Neuronal stem cell (in vitro differentiated cells): ENCODE measurements around the gene EPO.

Source experiments
- DNase-seq: peaks from one replicate; pipeline ENCODE4 v3.0.0-alpha.2; 2013; ENCODE audit warnings: low spot score
- H2AFZ ChIP-seq: one replicate; pipeline ENCODE4 v1.6.1; 2013; ENCODE audit warnings: mild to moderate bottlenecking, low read length, inconsistent platforms
- H2AK5ac ChIP-seq: 2 replicates; pipeline ENCODE4 v1.6.1; 2013; ENCODE audit warnings: low read depth, mild to moderate bottlenecking, inconsistent platforms, low read length, moderate library complexity, mixed read lengths
- H2BK120ac ChIP-seq: 2 replicates; pipeline ENCODE4 v1.6.1; 2013; ENCODE audit warnings: low read depth, mild to moderate bottlenecking, inconsistent platforms, low read length, moderate library complexity, mixed read lengths
- H2BK12ac ChIP-seq: one replicate; pipeline ENCODE4 v1.6.1; 2013; ENCODE audit warnings: low read length, inconsistent platforms
- H2BK15ac ChIP-seq: 2 replicates; pipeline ENCODE4 v1.6.1; 2013; ENCODE audit warnings: mild to moderate bottlenecking, low read length, inconsistent platforms, mixed read lengths
- H2BK5ac ChIP-seq: one replicate; pipeline ENCODE4 v1.6.1; 2013; ENCODE audit warnings: inconsistent platforms, mild to moderate bottlenecking, low read length, moderate library complexity
- H3K14ac ChIP-seq: one replicate; pipeline ENCODE4 v1.6.1; 2013; ENCODE audit warnings: low read length, inconsistent platforms
- H3K18ac ChIP-seq: 2 replicates; pipeline ENCODE4 v1.6.1; 2013; ENCODE audit warnings: low read length, inconsistent platforms
- H3K23ac ChIP-seq: 2 replicates; pipeline ENCODE4 v1.6.1; 2013; ENCODE audit warnings: low read depth, mild to moderate bottlenecking, mixed read lengths, low read length, inconsistent platforms; ENCODE audit not compliant: poor library complexity
- H3K27ac ChIP-seq: replicated peaks from 3 replicates; pipeline ENCODE4 v1.5.1; 2013; ENCODE audit warnings: low read length, inconsistent platforms
- H3K27me3 ChIP-seq, 3 experiments: 2 replicates each; pipeline ENCODE4 v1.6.1; 2013; ENCODE audit warnings: low read length in 3 of 3, mild to moderate bottlenecking in 2 of 3, inconsistent platforms in 1 of 3, low read depth in 1 of 3, mixed read lengths in 1 of 3, moderate library complexity in 1 of 3; ENCODE audit not compliant: control insufficient read depth in 3 of 3, insufficient read depth in 3 of 3
- H3K36me3 ChIP-seq, 2 donors: replicated peaks in 1 of 2; 2 replicates each; pipeline ENCODE4 v1.6.1; 2013; ENCODE audit warnings: low read length in 2 of 2; ENCODE audit not compliant: control insufficient read depth in 2 of 2, insufficient read depth in 2 of 2
- H3K4ac ChIP-seq: 2 replicates; pipeline ENCODE4 v1.6.1; 2013; ENCODE audit warnings: inconsistent platforms, mild to moderate bottlenecking, low read length, moderate library complexity
- H3K4me1 ChIP-seq, 2 donors: 1 replicate in 1 of 2; 2 replicates in 1 of 2; pipeline ENCODE4 v1.6.1; 2013; ENCODE audit warnings: low read length in 2 of 2, low read depth in 1 of 2; ENCODE audit not compliant: control insufficient read depth in 2 of 2, insufficient read depth in 1 of 2
- H3K4me2 ChIP-seq: one replicate; pipeline ENCODE4 v1.6.1; 2013; ENCODE audit warnings: mild to moderate bottlenecking, low read length, inconsistent platforms; ENCODE audit not compliant: insufficient read depth, poor library complexity, severe bottlenecking
- H3K4me3 ChIP-seq, 2 donors: 2 replicates each; pipeline ENCODE4 v1.5.1; 2013; ENCODE audit warnings: low read length in 2 of 2, mild to moderate bottlenecking in 2 of 2, inconsistent platforms in 1 of 2, moderate library complexity in 1 of 2
- H3K79me1 ChIP-seq: one replicate; pipeline ENCODE4 v1.6.1; 2013; ENCODE audit warnings: low read depth, mild to moderate bottlenecking, inconsistent platforms, low read length, moderate library complexity
- H3K9ac ChIP-seq: one replicate; pipeline ENCODE4 v1.6.1; 2013; ENCODE audit warnings: mild to moderate bottlenecking, low read depth, low read length, inconsistent platforms; ENCODE audit not compliant: poor library complexity
- H3K9me3 ChIP-seq, 2 donors: replicated peaks in 1 of 2; 2 replicates each; pipeline versions ENCODE3 to v1.6.1; 2013; ENCODE audit warnings: low read length in 2 of 2, mild to moderate bottlenecking in 2 of 2, inconsistent platforms in 1 of 2, low read depth in 1 of 2, mixed read lengths in 1 of 2, moderate library complexity in 1 of 2; ENCODE audit not compliant: control insufficient read depth in 2 of 2, insufficient read depth in 1 of 2
- H4K8ac ChIP-seq: one replicate; pipeline ENCODE4 v1.6.1; 2013; ENCODE audit warnings: low read depth, mild to moderate bottlenecking, inconsistent platforms, low read length, moderate library complexity
- H4K91ac ChIP-seq: one replicate; pipeline ENCODE4 v1.6.1; 2013; ENCODE audit warnings: low read length, low read depth, mild to moderate bottlenecking, inconsistent platforms; ENCODE audit not compliant: poor library complexity
- WGBS, 2 donors: extraction: QIAGEN DNeasy Blood & Tissue Kit; methylation state at CpG; one replicate each; pipeline ENCODE4 v1.1.7; 2013; ENCODE audit warnings: missing lambda C conversion rate in 2 of 2, mixed read lengths in 1 of 2; ENCODE audit not compliant: insufficient read length in 2 of 2, insufficient replicate concordance in 1 of 2; ENCODE audit errors: extremely low coverage in 2 of 2; 5-methylcytosine and 5-hydroxymethylcytosine counted together

The EPO gene

DNA sequence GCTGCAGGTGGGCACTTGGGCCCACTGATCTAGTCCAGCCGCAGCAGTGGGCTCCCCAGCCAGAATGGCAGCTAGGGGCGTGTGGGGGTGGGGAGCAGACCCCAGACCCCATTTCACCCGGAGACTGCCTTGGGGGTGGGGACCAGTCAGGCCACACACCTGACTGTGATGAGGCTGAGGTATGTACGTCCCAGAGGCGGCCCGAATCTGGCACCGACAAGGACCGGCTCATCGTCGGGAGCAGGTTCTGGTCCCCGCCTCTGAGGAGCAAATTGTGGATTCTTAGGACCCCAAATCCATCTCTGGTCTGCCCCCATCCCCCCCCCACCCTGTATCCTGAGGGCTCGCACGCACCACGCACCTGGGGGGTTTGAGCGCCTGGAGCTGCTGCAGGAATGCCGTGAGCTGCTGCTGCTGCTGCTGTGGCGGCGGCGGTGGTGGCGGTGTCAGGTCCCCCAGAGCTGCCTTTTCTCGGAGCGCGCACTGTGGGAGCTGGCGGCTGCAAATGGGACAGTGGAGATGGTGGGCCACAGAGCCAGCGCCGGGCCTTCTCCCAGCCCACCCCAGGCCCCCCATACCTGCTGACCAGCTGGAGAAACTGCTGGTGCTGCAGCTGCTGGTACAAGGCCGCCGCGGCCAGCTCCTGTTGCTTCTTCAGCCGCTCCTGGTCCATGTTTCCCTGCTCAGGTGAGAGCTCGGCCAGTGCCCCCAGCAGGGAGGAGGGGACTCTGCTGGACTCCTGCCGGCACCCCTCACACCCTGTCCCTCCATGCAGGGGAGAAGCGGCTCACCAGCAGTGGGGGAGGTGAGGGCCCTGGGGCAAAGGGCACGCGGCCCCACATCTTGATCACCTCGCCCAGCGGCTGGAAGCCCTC lies 36.4 kb upstream of the EPO start:
- no peak overlapping the region for H2BK15ac ChIP-seq
- peak overlapping the region; percentile 17 for H4K8ac ChIP-seq
- peaks cover 0 to 2% of the 10 kb centered on the region in 2 donors for H3K4me1 ChIP-seq
- peaks cover 70 to 100% of the 10 kb centered on the region in 2 donors for H3K36me3 ChIP-seq
- no peak overlapping the region for H3K4ac ChIP-seq
- no CpG with 5 or more reads among the region's 37 CpGs for WGBS, 2 donors
- no peak overlapping the region for H2BK5ac ChIP-seq
- no peaks in the 10 kb centered on the region for H3K27me3 ChIP-seq
- DNase-seq: no peak
- H4K91ac ChIP-seq: no peak overlapping the region
- no peak overlapping the region for H3K27ac ChIP-seq
- H3K9ac ChIP-seq: no peak overlapping the region
- no peak overlapping the region for H3K14ac ChIP-seq
- peaks cover 23% of the 10 kb centered on the region for H3K79me1 ChIP-seq
- H3K4me2 ChIP-seq: no peak overlapping the region
- H2BK120ac ChIP-seq: no peak overlapping the region
- H3K23ac ChIP-seq: peak overlapping the region; percentile 12
- no peak overlapping the region for H2BK12ac ChIP-seq
- H2AFZ ChIP-seq: no peak overlapping the region
- H3K9me3 ChIP-seq: peaks cover 0 to 1% of the 10 kb centered on the region in 2 donors
- no peak overlapping the region for H3K18ac ChIP-seq
- no peak overlapping the region for H3K4me3 ChIP-seq
- H2AK5ac ChIP-seq: no peak overlapping the region

DNA sequence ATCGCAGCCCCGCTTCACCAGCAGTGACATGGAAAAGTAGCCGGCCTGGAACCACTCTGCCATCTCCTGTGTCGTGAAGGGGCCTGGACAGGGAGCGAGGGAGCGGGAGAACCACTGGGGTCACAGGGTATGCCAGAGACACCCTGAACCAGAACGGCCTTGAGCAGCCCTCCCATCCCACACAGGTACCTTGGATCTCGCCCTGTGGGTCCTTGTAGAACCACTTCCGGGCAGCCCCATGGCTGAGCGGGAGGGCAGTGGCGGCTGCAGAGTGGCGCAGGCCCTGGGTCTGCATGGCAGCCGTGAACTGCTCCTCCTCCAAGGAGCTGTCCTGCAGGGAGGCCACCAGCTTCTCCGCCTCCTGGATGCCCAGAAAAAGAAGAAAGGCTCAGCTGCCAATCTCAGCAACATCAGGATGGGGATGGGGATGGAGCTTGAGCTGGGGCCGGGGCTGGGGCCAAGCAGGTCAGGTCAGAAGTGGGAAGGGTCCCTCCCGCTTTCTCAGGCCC lies 35.7 kb upstream of the EPO start:
- no peak overlapping the region for H2BK5ac ChIP-seq
- no peak overlapping the region for H4K8ac ChIP-seq
- no peak for DNase-seq
- no CpG with 5 or more reads among the region's 16 CpGs for WGBS, 2 donors
- peaks cover 2% of the 10 kb centered on the region in 2 donors for H3K4me1 ChIP-seq
- peaks cover 26% of the 10 kb centered on the region for H3K79me1 ChIP-seq
- no peak overlapping the region for H2BK15ac ChIP-seq
- H3K4me3 ChIP-seq: no peak overlapping the region
- no peak overlapping the region for H4K91ac ChIP-seq
- H3K36me3 ChIP-seq: peaks cover 75 to 100% of the 10 kb centered on the region in 2 donors
- H2AFZ ChIP-seq: no peak overlapping the region
- no peak overlapping the region for H3K23ac ChIP-seq
- H3K27ac ChIP-seq: no peak overlapping the region
- no peak overlapping the region for H3K4ac ChIP-seq
- no peak overlapping the region for H3K18ac ChIP-seq
- H2AK5ac ChIP-seq: no peak overlapping the region
- H2BK120ac ChIP-seq: no peak overlapping the region
- peaks cover 0 to 1% of the 10 kb centered on the region in 2 donors for H3K9me3 ChIP-seq
- no peak overlapping the region for H2BK12ac ChIP-seq
- no peak overlapping the region for H3K9ac ChIP-seq
- no peak overlapping the region for H3K14ac ChIP-seq
- H3K4me2 ChIP-seq: no peak overlapping the region
- no peaks in the 10 kb centered on the region for H3K27me3 ChIP-seq

DNA sequence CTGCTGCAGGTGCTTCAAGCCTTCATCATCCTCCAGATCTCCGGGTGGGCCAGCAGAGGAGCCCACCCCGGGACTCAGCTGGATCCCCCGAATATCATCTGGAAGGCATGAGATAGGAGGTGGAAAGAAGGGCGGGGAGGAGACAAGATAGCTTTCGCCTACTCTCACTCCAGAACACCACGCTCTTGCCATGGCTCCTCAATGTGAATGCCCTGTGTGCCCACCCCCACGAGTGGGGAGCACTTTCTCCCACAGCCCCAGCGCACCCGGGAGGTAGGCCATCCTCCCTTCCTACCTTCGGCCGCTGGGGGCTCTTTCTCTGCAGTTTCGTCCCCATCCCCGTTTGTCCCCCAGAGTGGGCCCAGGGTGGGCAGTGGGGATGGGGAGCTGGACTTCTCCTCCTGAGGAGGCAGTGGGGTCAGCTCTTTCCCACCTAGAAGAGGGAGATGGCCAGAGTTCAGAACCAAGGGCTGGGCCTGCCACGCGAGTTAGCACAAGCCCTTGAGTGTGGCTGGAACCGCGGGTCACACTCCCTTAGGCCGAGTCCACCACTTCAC lies 35.1 kb upstream of the EPO start:
- DNase-seq: no peak
- H3K79me1 ChIP-seq: peaks cover 27% of the 10 kb centered on the region
- no peak overlapping the region for H2BK15ac ChIP-seq
- no peak overlapping the region for H3K14ac ChIP-seq
- no peak overlapping the region for H2BK5ac ChIP-seq
- H4K91ac ChIP-seq: no peak overlapping the region
- H3K4me3 ChIP-seq: peak overlapping the region in 1 of 2 donors; percentile 17
- no peak overlapping the region for H2AFZ ChIP-seq
- H2BK12ac ChIP-seq: no peak overlapping the region
- H3K4me1 ChIP-seq: peaks cover 2% of the 10 kb centered on the region in 2 donors
- no peak overlapping the region for H2BK120ac ChIP-seq
- H4K8ac ChIP-seq: no peak overlapping the region
- no peak overlapping the region for H3K18ac ChIP-seq
- no peak overlapping the region for H3K4ac ChIP-seq
- H3K4me2 ChIP-seq: no peak overlapping the region
- H3K27ac ChIP-seq: no peak overlapping the region
- H2AK5ac ChIP-seq: no peak overlapping the region
- H3K36me3 ChIP-seq: peaks cover 74 to 100% of the 10 kb centered on the region in 2 donors
- WGBS, 2 donors: no CpG with 5 or more reads among the region's 18 CpGs
- no peak overlapping the region for H3K9ac ChIP-seq
- H3K27me3 ChIP-seq: no peaks in the 10 kb centered on the region
- peaks cover 0 to 1% of the 10 kb centered on the region in 2 donors for H3K9me3 ChIP-seq
- no peak overlapping the region for H3K23ac ChIP-seq

DNA sequence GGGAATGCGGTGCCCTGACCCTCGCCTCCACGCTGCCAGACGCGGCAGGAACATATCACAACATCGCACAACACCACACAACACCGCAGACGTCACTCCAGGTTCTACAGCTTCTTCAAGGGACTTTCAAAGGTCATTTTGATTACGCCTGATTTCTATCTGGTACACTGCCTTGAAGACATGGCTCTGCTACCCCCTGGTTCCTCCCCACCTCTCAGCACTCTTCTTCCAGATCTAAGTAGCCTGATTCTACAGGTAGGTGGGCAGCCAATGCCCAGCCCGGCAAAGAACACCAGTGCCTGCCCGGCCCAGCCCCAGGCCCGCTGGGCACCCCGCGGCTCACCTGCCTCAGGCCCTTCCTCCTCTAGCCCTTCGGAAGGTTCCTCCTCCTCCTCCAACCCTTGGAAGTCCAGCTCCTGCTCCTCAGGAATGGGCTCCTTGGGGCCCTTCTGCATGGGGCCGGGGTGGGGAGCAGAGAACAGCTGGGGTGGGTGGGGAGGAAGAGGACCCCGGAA lies 34.6 kb upstream of the EPO start:
- Histone ChIP-seq H3K27me3 (no peaks in the 10 kb centered on the region), H3K36me3 (peaks cover 74 to 96% of the 10 kb centered on the region in 2 donors), H4K8ac (no peak overlapping the region), H3K18ac (no peak overlapping the region), H3K23ac (no peak overlapping the region), H3K79me1 (peaks cover 27% of the 10 kb centered on the region), H2BK15ac (no peak overlapping the region), H2AFZ (no peak overlapping the region), H2BK5ac (no peak overlapping the region), H2AK5ac (no peak overlapping the region), H3K4ac (no peak overlapping the region), H3K14ac (no peak overlapping the region), H2BK12ac (no peak overlapping the region), H3K4me2 (no peak overlapping the region), H2BK120ac (no peak overlapping the region), H3K27ac (no peak overlapping the region), H3K9ac (no peak overlapping the region), H3K9me3 (peaks cover 0 to 1% of the 10 kb centered on the region in 2 donors), H3K4me3 (no peak overlapping the region), H3K4me1 (peaks cover 0 to 2% of the 10 kb centered on the region in 2 donors), H4K91ac (no peak overlapping the region)
- no CpG with 5 or more reads among the region's 17 CpGs for WGBS, 2 donors
- no peak for DNase-seq
